ENCODE measurements around the gene ZSWIM8. TPM values are rescaled to one million over a fixed set of nuclear protein-coding genes. Genes with fewer than 3 reads are reported as not detected.

Gene ZSWIM8
- total RNA-seq, 1 donor from 2014 or later: 66.7 TPM

- peaks cover 1% of the 10 kb centered on the region for H3K36me3 ChIP-seq (ENCODE audit: control insufficient read depth, insufficient read depth, low read length)
These were observed 15.3 kb downstream of the ZSWIM8 start for GRCh38 chr10:73800560-73801252.

DNA sequence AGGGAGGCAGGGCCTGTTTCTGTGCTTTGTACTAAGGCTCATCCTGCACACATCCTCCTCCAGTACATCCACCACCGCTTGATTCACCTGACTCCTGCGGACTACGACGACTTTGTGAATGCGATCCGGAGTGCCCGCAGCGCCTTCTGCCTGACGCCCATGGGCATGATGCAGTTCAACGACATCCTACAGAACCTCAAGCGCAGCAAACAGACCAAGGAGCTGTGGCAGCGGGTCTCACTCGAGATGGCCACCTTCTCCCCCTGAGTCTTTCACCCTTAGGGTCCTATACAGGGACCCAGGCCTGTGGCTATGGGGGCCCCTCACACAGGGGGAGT lies 15.8 kb downstream of the ZSWIM8 start:
- no peak for TF ChIP-seq CTCF (IDR thresholded peaks at IDR 0.05; ENCODE audit: insufficient read depth, low read length, poor library complexity, severe bottlenecking)
- DNase-seq (ENCODE audit: low read depth): no peak
- Histone ChIP-seq H3K36me3 (ENCODE audit: control insufficient read depth, insufficient read depth, low read length) (peaks cover 1% of the 10 kb centered on the region), H3K27me3 (ENCODE audit: control insufficient read depth, insufficient read depth, low read length) (no peaks in the 10 kb centered on the region), H3K4me3 (ENCODE audit: low read depth, low read length) (no peak overlapping the region)

More at GRCh38 chr10:73800560-73801252, 15.3 kb downstream of the ZSWIM8 start:
- no peak for TF ChIP-seq CTCF (IDR thresholded peaks at IDR 0.05; ENCODE audit: insufficient read depth, low read length, poor library complexity, severe bottlenecking)
- Histone ChIP-seq H3K4me3 (ENCODE audit: low read depth, low read length) (no peak overlapping the region), H3K27me3 (ENCODE audit: control insufficient read depth, insufficient read depth, low read length) (no peaks in the 10 kb centered on the region)
- no peak for DNase-seq (ENCODE audit: low read depth)

DNA sequence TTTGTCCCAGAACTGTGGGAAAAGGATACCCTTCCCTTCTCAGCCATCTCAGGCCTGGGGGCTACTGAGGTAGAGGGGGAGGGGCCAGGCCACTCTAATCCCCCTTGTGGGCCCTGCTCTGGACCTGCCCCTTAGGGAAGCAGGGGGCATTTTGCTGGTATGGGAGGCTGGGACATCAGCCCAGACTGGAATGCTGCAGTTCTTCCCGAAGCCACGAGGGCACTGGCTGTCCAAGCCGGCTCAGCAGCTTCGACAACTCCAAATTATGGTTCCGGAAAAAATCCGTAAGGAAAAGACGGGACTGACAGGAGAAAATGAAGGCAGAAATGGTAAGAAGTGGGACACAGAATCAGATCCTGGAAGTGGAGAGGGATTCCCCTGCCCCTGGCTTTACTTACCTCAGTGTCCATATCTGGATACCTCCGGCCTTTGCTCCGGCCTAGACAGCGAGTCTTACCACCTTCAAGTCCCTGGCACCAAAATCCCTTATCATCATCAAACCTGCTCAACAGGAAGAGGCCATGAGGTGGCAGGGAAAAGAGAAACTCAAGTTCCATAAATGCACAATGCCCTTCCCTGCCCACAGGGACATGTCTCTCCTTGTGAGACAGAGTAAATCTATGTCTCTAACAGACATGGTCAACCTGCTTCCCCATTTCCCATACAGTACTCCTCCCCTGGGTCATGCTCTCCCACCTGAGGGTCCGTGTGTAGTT lies 17.0 kb downstream of the ZSWIM8 start:
- no peak for TF ChIP-seq CTCF (IDR thresholded peaks at IDR 0.05; ENCODE audit: insufficient read depth, low read length, poor library complexity, severe bottlenecking)
- Histone ChIP-seq H3K27me3 (ENCODE audit: control insufficient read depth, insufficient read depth, low read length) (no peaks in the 10 kb centered on the region), H3K4me3 (ENCODE audit: low read depth, low read length) (no peak overlapping the region), H3K36me3 (ENCODE audit: control insufficient read depth, insufficient read depth, low read length) (peaks cover 1% of the 10 kb centered on the region)
- DNase-seq (ENCODE audit: low read depth): no peak

DNA sequence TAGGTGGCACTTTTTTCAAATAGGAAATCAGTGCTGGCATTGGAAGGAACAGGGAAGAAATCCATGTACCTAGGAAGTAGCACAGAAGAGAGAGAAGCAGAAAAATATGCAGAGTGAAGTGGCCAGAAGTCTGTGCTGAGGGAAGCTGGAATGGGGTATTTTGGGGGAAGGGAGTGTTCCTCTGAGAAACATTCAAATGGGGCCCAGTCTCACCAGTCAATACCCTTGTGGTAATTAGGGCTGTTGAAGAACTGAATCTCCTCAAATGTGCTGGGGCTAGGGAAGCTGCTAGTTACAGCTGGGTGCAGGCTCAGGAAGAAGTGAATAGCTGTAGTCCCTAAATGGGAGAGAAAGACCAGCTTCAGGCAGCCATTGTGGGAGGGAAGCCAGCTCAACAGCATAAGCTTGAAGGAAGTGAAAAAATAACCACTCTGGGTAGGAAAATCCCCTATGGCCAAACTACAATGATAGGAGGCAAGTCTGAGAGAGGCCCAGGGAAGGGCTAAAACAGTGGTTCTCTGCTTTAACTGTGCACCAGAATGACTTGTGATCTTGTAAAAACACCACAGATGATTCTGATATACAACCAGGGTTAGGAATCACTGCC lies 18.4 kb downstream of the ZSWIM8 start:
- no peaks in the 10 kb centered on the region for H3K27me3 ChIP-seq (ENCODE audit: control insufficient read depth, insufficient read depth, low read length)
- no peak overlapping the region for H3K4me3 ChIP-seq (ENCODE audit: low read depth, low read length)
- DNase-seq (ENCODE audit: low read depth): no peak
- H3K36me3 ChIP-seq (ENCODE audit: control insufficient read depth, insufficient read depth, low read length): peaks cover 1% of the 10 kb centered on the region
- TF ChIP-seq CTCF (IDR thresholded peaks at IDR 0.05; ENCODE audit: insufficient read depth, low read length, poor library complexity, severe bottlenecking): no peak

GRCh38 chr10:73806176-73806950 lies 21.0 kb downstream of the ZSWIM8 start:
- H3K4me3 ChIP-seq (ENCODE audit: low read depth, low read length): no peak overlapping the region
- H3K36me3 ChIP-seq (ENCODE audit: control insufficient read depth, insufficient read depth, low read length): no peaks in the 10 kb centered on the region
- no peak for TF ChIP-seq CTCF (IDR thresholded peaks at IDR 0.05; ENCODE audit: insufficient read depth, low read length, poor library complexity, severe bottlenecking)
- H3K27me3 ChIP-seq (ENCODE audit: control insufficient read depth, insufficient read depth, low read length): no peaks in the 10 kb centered on the region
- DNase-seq (ENCODE audit: low read depth): no peak

Data from kidney epithelial cell (primary cell).